GM19025 (cell line): Measurements from ENCODE around the gene DNMT3B.
"Not testable (repeated sequence)": the region's sequence is repeated elsewhere in the genome, so short reads cannot be mapped to it uniquely, and the experiment has no call there.

Source experiments
- ATAC-seq: cut with Tn5 transposase; IDR thresholded peaks from one replicate; pipeline ENCODE4 v1.9.1; 2021; ENCODE audit warnings: mild to moderate bottlenecking, low read depth, moderate library complexity; ENCODE audit not compliant: unreplicated experiment

Gene DNMT3B

GRCh38 chr20:32762754-32763201 is 593 bp downstream of the DNMT3B start:
- no peak for ATAC-seq

- no peak for ATAC-seq
These were observed 1.2 kb downstream of the DNMT3B start for GRCh38 chr20:32763202-32764004.

- ATAC-seq, result no peak
These were observed 2.1 kb downstream of the DNMT3B start for GRCh38 chr20:32764005-32764960.

- not testable (repeated sequence) for ATAC-seq
These were observed 3.2 kb downstream of the DNMT3B start for GRCh38 chr20:32765230-32765875.

- ATAC-seq, result no peak
These were observed 5.4 kb downstream of the DNMT3B start for GRCh38 chr20:32767418-32768198.

GRCh38 chr20:32772046-32772445 is 9.9 kb downstream of the DNMT3B start:
- ATAC-seq, result no peak

- no peak for ATAC-seq
These were observed 11.0 kb downstream of the DNMT3B start for GRCh38 chr20:32773223-32773622.

GRCh38 chr20:32773855-32774254 is 11.7 kb downstream of the DNMT3B start:
- ATAC-seq, result no peak

- no peak for ATAC-seq
These were observed 13.3 kb downstream of the DNMT3B start for GRCh38 chr20:32775336-32775991.

GRCh38 chr20:32777177-32777956 is 15.2 kb downstream of the DNMT3B start:
- no peak for ATAC-seq

GRCh38 chr20:32779500-32780211 is 17.5 kb downstream of the DNMT3B start:
- ATAC-seq, result no peak

- ATAC-seq, result no peak
These were observed 18.1 kb downstream of the DNMT3B start for GRCh38 chr20:32780278-32780677.

- no peak for ATAC-seq
These were observed 18.8 kb downstream of the DNMT3B start for GRCh38 chr20:32780749-32781655.

- no peak for ATAC-seq
These were observed 22.3 kb downstream of the DNMT3B start for GRCh38 chr20:32784369-32785080.

- no peak for ATAC-seq
These were observed 24.0 kb downstream of the DNMT3B start for GRCh38 chr20:32786059-32786760.

GRCh38 chr20:32787168-32787567 is 25.0 kb downstream of the DNMT3B start:
- no peak for ATAC-seq
